HG02970 (cell line): Measurements from ENCODE around the gene BORA.
"Not testable (repeated sequence)": the region's sequence is repeated elsewhere in the genome, so short reads cannot be mapped to it uniquely, and the experiment has no call there.

Experiments
- ATAC-seq: cut with Tn5 transposase; IDR thresholded peaks from one replicate; pipeline ENCODE4 v1.9.1; 2021; ENCODE audit warnings: mild to moderate bottlenecking, moderate library complexity, moderate number of reproducible peaks; ENCODE audit not compliant: unreplicated experiment, low FRiP score

BORA gene

GRCh38 chr13:72757792-72758535, 30.2 kb downstream of the BORA start:
- no peak for ATAC-seq

- ATAC-seq: no peak
These were observed 32.5 kb downstream of the BORA start for GRCh38 chr13:72760189-72760588.

DNA sequence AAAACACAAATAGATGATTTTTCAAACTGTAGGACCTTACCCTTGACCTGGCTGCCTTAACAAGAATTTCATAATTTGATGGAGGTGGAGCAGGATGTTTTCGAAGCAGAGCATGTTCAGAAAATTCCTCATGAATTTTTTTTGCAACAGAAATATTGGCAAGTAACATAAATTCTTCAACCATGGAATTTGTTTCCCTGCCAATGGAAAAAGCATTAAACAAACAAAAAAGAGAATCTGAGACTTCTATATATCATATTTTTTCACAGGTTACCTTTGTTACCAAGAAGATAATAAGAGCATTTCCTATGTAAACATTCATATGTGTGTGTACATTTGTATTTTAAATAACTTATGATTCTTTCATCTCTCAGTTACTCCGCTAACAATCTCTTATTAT, 35.7 kb downstream of the BORA start:
- no peak for ATAC-seq

- ATAC-seq: no peak
These were observed 46.3 kb downstream of the BORA start for GRCh38 chr13:72774019-72774418.

GRCh38 chr13:72781451-72782439, 54.0 kb downstream of the BORA start, which contains the start of the genes DIS3 and PIBF1:
TSS of gene DIS3 (minus strand) at chr13:72781900. CDS start at chr13:72781832, 68 bp downstream.
TSS of gene PIBF1 (plus strand) at chr13:72782133. CDS start at chr13:72783470, 1,337 bp downstream.
- ATAC-seq: peak; percentile 98

DNA sequence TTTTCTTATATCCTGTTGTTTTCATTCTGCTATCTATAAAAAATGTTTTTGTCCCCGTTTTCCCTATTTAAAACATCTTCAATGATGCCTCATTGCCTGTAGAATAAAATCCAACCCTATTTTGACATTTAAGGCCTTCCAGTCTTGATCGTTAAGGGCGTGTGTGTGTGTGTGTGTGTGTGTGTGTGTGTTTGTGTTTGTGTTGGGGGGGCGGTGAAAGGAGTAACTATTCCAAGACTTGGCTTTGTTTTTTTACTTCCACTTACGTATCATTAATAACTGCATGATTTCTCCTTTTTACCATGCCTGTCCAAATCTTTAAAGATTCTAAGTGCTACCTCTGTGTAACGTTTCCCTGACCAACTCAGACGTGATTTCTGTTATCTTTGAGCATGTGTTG, 55.0 kb downstream of the BORA start:
- ATAC-seq: no peak

DNA sequence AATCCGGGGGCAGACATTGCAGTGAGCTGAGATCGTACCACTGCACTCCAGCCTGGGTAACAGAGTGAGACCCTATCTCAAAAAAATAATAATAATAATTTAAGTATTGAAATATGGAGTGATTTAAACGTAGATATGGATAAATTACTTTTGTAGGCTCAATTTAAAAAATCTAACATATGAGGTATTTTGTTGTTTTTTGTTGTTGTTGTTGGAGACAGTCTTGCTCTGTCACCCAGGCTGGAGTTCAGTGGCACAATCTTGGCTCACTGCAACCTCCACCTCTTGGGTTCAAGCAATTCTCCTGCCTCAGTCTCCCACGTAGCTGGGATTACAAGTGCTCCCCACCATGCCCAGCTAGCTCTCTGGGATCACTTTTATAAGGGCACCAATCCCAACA, 57.0 kb downstream of the BORA start:
- not testable (repeated sequence) for ATAC-seq

DNA sequence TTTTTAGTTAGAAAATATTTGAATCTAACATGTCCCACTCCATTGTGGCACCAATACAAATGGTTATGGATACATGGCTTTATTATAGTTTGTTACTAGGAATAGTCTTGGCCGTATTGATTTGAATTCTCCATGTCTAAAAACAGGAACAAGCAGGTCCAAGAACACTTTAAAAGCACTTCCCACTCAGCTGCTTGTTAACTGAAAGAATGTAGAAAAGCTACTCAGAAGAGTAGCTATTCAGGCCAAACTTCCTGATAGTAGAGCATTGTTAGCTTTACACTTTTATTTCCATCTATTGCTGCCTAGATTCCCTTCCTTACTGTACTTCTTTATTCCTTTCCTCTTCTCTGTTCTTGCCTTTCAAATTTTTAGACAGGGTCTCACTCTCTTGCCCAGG, 61.1 kb downstream of the BORA start:
- ATAC-seq: no peak

- ATAC-seq: no peak
These were observed 64.9 kb downstream of the BORA start for GRCh38 chr13:72792640-72793039.

DNA sequence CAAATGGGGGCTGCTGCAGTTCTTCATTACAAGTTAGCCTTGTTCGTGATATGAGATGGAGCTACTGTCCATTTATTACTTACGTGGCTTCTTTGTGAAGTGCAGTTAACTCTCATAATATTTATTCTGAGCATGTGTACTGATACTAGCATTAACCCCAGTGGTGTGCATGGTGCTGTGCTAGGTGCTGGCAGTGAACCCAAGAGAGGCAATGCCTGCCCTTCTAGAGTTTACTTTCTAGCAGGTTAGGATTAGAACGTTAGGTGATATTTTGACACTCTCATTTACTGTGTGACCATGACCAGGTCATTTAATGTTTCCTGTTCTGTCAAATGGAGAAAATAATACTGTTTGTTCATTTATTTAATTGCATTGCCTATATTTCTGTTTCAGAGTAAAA, 71.1 kb downstream of the BORA start:
- ATAC-seq: no peak

- ATAC-seq: no peak
These were observed 76.6 kb downstream of the BORA start for GRCh38 chr13:72804301-72804700.
